Sciatic nerve (tissue), 2 donors: ENCODE measurements around the gene FAM20B. TPM values are rescaled to one million over a fixed set of nuclear protein-coding genes. Genes with fewer than 3 reads are reported as not detected.
A peak's percentile ranks its signal among the peaks of the same experiment; 100 is the strongest.

Source experiments
- ATAC-seq: fragments of 200-7000 bp; cut with Tn5 transposase; one replicate; pipeline ENCODE4 v1.9.1; 2020; ENCODE audit warnings: mild to moderate bottlenecking, moderate library complexity
- DNase-seq: peaks from one replicate; pipeline ENCODE4 v3.0.0-alpha.2; 2020; ENCODE audit warnings: low spot score
- intact Hi-C: fragments of 100-400 bp; cut with DNase I; formaldehyde crosslinking; loops from one replicate; pipeline ENCODE4 v1.14.2; 2022
- total RNA-seq: library from RNA; stranded (reverse); fragmentation: NEBNext Ultra II Directional; extraction: Animal tissue kit (Norgen Biotek cat#: 25700); gene quantifications from one replicate; pipeline ENCODE4 v1.2.1, GENCODE V29; 2021
- donor health status: DM: no; HTN: no; CAD: no.
- donor health status: DM: no; HTN: no; CAD: no.

FAM20B gene
- total RNA-seq, 1 donor from 2014 or later: 81.2 TPM

DNA sequence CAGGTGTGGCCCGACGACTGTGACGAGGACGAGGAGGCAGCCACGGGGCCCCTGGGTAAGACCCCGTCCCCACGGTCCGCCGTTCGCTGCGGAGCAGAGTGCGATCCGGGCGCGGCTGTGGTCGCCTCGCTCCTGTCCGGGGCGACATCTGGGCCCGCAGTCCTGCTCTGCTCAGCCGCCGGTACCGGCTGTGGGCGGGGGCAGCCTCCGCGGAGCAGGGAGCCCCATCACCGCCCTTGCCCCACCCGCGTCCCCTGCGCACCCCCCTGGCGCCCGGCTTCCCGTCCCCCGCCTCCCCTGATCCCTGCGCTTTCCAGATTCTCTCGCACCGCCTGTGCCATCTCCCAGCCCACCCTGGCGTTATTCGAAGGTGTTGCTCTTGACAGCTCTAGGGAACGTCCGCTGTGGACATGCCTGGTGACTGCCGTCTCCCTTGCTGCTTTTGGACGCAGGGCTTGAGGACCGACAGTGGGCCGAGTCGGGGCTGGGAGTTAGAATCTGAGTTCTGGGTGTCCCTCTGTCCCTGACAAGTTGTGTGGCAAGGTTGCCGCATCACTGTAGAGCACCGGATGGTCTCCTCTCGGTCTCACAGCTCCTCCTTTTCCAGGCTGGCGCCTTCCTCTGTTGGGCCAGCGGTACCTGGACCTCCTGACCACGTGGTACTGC, 56.8 kb downstream of the FAM20B start:
- DNase-seq: no peak
- ATAC-seq: peak; percentile 6
- intact Hi-C loops: no loop called here

DNA sequence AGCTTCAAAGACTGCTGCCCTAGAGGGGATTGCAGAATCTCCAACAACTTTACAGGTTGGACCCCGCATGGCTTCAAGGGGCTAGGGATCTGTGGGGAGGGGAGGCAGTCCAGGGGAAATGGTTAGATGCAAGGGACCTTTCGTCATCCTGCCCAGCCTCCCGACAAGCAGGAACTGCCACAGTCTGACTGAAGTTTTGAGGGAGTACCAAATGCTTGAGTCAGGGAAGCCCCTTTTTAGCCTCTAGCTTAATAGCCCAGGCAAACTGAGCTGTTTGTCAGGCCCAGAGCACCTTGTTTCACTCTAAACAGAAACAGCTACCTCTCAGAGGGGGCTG, 57.3 kb downstream of the FAM20B start:
- intact Hi-C loops: no loop called here
- no peak for ATAC-seq
- DNase-seq: no peak

DNA sequence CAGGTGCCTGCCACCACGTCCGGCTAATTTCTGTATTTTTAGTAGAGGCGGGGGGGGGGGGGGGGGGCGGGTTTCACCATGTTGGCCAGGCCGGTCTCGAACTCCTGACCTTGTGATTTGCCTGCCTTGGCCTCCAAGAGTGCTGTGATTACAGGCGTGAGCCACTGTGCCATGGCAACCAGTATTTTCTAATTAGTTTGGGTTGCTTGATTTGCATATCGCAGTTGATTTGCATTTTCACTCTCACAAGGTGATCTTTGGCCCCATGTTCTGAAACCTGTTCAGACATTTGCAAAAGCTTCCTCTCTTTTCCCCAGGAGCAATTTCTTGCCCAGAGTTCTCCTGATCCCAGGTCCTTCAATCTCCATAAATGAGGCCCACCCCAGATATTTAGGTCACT, 57.8 kb downstream of the FAM20B start:
- intact Hi-C loops: no loop called here
- ATAC-seq (no peak), DNase-seq (no peak)

DNA sequence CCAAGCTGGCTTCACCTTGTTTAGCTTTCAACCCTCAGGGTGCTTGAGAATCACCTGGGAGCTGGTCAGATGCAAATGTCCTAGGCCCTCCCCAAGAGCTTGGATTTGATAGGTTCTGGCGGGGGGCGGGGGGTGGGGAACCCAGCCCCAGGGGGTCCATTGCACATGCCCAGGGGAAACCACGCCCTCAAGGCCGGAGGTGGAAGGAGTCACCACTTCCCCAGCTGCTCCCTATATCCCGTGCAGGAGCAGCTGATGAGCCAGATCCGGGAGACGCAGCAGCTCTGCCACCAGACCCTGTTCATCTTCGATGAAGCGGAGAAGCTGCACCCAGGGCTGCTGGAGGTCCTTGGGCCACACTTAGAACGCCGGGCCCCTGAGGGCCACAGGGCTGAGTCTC, 62.0 kb downstream of the FAM20B start:
- ATAC-seq: no peak
- intact Hi-C loops: no loop called here

DNA sequence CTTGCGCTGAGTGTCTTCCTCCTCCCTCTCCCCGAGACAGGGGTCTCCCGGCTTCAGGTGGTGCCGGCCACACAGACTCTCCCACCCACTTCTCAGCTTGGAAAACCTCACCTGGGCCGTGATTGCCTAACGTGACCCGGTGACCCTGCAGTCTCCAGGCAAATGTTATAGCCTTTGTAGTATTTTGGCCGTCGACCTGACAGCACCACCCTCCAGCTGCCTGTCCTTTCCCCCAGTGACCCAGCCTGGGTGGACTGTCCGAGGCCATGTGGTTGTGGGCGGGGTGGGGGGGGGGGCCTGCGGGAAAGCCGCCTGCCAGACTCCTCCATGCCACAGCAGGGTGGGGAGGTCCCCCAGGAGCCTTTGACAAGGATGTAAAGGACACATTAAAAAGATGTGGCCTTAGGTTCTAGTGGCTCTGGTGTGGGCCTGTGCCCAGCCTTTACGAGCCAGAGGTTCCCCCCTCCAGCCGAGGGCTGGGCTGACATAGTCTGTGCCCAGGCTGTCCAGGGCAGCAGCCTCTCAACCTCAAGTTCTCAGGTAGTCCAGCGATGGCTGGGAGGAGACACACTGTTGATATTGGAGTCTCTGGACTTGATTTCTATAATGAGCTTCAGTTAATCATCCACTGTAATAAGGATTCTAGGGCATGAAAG, 64.3 kb downstream of the FAM20B start:
- no peak for DNase-seq
- intact Hi-C loops: no loop called here
- ATAC-seq: no peak

More for the DNA sequence above, 62.0 kb downstream of the FAM20B start:
- DNase-seq: no peak

DNA sequence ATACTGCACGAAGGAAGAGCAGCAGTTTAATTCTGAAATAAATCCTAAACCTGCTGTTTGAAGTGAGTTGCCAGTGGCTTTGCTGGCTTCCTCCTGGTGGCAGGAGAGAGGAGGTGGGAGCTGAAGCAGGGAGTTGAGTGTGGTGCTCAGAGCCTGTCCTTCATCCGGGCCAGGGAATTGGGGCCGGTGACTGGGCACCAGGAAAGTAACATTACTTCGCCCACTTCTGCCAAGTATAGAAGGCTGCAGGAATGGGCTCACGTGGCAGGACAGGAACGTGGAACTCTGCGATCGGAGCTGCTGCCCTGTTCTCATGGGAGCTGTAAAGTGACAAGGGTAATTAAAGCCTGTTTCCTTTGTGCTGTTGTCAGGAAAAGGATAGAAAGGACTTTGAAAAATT, 64.8 kb downstream of the FAM20B start:
- intact Hi-C loops: no loop called here
- ATAC-seq (no peak), DNase-seq (no peak)

DNA sequence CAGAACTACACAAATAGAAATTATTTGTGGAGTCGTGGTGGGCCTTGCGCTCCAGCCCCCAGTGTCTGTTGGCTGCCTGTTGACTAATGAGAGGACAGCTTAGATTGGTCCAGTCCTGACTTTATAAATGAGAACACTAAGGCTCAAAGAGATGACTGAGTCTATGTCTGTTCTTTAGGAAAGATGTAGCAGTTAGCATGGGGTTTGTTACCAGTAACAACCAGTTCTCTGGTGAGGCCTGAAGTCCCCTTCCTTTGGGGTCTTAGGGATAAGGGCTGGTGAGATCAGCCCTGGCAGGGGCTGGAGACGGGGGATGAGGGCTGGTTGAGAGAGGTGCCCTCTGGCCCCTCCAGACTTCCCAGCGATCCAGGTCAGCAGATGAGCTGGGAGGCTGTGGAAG, 65.2 kb downstream of the FAM20B start:
- ATAC-seq: no peak
- intact Hi-C loops: no loop called here
- DNase-seq: no peak

DNA sequence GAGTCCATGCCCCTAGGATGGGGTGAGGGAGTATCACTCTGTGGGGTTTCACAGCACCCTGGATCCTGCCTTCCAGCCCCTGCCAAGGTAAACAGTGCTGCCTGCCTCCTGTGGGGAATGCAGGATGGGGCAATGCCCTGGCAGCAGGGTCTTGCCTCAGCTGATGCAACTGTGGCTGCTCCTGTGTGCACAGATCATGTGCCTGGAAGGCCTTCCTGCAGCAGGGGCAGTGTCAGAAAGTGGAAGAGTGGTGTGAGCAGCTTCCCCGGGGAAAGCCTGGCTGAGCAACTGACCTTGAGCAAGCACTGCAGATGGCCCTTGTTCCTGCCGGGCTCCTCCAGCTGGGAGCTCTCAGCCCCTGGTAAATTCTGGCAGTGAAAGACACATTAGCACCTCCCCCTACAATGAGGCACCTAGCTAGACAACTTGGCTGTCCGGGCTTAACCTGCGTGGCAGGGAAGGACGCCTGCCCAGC, 66.0 kb downstream of the FAM20B start:
- intact Hi-C loops: no loop called here
- DNase-seq (no peak), ATAC-seq (peak; percentile 86)

DNA sequence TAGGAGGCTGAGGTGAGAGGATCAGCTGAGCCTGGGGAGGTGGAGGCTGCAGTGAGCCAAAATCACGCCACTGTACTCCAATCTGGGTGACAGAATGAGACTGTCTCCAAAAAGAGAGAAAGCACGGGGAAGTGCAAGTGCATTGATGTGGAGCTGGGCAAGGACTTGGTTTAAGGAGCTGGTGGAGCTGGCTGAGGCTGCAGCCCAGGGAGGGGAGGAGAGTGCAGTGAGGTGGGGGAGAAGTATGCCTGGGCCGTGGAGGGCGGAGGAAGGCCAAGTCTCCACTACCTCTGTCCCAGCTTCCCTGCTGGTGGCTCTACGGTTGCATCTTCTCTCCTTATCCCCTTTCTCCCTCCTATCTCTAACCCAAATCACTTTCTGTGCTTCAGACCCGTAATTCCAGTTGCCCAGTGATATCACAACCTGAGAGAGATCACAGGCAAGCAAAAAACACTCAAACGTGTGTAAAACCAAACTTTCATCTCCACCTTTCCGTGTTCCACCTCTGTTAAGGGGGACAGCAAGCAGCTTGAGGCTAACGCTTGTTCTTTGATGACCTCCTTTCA, 67.3 kb downstream of the FAM20B start:
- DNase-seq: no peak
- intact Hi-C loops: no loop called here
- ATAC-seq: no peak

DNA sequence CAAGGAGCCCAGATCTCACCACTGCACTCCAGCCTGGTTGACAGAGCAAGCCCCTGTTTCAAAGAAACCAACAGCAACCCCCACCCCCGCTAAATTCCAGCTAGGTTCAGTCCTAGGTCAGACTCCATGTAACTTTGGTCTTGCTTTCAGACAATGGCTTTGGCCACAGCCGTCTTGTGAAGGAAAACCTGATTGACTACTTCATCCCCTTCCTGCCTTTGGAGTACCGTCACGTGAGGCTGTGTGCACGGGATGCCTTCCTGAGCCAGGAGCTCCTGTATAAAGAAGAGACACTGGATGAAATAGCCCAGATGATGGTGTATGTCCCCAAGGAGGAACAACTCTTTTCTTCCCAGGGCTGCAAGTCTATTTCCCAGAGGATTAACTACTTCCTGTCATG, 69.1 kb downstream of the FAM20B start:
- ATAC-seq (no peak), DNase-seq (no peak)
- intact Hi-C loops: no loop called here

DNA sequence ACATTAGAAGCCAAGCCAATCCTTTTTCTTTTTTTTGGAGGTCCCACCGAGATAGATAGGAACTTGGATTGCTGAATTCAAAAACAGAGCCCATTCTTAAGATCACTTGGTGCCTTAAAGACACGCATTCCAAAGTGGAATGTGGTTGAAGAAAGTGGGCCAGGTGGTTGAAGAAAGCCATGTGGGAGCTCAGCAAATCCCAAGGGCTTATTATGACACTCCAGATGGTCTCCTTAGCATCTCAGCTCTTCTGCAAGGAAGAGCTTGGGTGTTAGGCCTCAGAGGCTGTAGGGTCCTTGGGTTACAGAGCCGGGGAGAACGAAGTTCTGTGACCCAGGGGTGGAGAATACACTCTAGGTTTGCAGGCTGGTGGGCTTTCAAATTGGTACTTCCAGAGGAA, 69.7 kb downstream of the FAM20B start:
- no peak for DNase-seq
- intact Hi-C loops: no loop called here
- no peak for ATAC-seq

DNA sequence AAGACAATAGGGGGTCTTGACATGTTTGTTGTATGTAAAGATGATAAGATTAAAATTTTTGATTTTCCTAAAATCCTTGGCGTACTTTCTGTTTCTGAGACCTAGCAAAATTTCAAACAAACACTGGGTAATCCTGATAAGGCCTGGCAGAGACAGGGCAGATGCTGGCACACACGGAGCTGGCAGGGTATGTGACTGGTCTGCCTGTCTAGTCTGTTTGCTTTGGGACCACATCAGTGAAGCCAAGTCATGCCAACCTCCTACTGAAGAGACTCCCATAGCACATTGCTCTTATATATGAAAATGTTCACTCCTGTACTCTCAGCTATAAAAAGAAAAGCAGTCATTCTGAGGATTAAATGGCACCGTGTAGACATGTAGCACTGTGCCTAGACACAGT, 70.2 kb downstream of the FAM20B start:
- intact Hi-C loops: no loop called here
- no peak for ATAC-seq
- DNase-seq: no peak

DNA sequence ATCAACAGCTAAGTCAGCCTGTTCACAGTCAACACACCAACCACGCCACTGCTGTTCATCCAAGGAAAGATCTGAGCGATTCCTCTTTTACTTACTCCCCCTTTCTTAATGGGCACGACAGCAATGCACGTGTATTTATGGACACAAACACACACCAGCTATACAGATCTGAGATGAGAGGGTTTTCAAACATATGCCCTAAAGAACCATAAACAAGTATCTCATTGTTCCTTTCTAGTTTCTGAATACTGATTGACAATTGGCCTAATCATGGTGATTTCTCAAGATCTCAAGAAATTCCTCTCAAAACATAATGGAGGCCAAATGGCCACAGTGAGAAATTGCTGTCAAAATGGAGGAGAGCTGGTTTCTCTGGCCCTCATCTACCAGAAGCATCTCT, 74.2 kb downstream of the FAM20B start:
- ATAC-seq (no peak), DNase-seq (no peak)
- intact Hi-C loops: no loop called here

DNA sequence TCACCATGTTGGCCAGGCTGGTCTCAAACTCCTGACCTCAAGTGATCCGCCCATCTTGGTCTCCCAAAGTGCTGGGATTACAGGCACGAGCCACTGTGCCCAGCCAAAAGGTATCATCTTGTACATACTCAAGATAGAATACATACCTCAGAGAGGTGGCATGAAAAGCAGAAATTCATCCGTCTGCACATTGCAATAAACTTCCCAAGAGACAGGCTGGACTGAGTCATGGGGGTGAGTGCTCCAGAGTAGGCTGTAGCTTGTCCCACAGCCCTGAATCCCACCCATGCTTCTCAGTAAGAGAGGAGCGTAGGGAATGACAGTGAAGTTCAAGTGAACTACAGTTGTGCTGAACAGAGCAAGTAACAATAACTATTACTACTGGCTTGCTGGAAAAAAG, 75.9 kb downstream of the FAM20B start:
- intact Hi-C loops: no loop called here
- no peak for DNase-seq
- no peak for ATAC-seq

DNA sequence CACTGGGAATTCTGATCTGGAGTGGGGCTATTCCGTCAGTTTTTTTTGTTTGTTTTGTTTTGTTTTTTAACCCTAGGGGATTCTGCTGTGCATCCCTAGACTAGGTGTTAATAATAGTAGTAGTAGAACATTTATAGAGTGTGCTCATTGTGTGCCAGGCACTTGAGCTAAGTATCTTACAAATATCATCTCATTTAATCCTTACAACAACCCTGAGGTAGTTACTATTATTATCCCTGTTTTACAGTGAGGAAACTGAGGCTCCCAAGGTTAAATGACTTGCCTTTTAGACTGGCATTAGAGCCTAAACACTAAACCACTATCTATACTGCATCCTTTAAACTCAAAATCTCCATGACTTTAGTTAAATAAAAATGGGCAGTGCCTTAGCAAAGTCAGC, 78.3 kb downstream of the FAM20B start:
- DNase-seq (no peak), ATAC-seq (no peak)
- intact Hi-C loops: no loop called here

DNA sequence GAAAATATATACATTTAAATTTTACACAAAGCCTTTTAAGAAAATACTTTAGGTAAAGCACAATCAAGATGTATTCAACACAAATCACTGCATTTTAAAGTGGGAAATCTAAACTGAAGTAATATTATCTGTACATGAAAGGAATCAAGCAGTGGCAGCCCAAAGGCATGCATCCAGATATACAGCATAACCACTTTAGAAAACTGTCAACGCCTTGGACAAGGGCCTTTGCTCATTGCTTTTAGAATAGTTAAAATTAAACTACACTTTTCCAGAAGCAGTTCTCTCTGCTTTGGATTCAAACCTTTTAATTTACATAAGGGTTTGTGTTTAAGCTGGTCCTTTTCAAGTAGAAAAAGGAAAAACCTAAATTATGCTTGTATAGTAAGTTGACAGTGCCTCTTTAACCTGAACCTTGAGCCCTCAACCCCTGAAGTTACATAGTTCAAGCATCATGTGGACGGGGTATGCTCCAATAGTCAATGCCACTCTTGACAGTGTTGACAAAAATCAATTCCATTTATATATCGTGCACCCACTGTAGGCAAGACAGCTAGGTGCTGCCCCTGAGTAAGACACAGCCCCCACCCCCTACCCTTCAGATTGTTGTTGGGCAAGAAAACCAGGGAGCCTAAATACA, 79.0 kb downstream of the FAM20B start:
- DNase-seq (no peak), ATAC-seq (no peak)
- intact Hi-C loops: no loop called here

DNA sequence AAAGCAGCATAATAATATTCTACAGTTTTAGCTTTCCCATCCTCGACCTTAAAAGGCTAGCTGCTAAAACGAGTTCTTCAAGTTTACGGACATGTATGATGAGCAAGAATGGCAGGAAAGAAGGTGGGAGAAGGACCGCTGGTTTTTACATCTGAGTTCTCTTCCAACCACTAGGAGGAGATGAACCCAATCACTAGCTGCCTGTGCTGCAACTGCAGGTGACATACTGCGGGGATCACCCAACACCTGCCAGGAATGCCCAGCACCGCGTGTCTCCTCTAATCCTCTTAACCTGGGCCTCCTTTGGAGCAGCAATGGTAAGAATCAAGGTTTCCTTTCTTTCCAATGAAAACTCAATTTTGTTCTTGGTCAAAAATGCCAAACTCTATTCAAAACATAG, 79.7 kb downstream of the FAM20B start:
- DNase-seq: no peak
- intact Hi-C loops: no loop called here
- ATAC-seq: no peak

DNA sequence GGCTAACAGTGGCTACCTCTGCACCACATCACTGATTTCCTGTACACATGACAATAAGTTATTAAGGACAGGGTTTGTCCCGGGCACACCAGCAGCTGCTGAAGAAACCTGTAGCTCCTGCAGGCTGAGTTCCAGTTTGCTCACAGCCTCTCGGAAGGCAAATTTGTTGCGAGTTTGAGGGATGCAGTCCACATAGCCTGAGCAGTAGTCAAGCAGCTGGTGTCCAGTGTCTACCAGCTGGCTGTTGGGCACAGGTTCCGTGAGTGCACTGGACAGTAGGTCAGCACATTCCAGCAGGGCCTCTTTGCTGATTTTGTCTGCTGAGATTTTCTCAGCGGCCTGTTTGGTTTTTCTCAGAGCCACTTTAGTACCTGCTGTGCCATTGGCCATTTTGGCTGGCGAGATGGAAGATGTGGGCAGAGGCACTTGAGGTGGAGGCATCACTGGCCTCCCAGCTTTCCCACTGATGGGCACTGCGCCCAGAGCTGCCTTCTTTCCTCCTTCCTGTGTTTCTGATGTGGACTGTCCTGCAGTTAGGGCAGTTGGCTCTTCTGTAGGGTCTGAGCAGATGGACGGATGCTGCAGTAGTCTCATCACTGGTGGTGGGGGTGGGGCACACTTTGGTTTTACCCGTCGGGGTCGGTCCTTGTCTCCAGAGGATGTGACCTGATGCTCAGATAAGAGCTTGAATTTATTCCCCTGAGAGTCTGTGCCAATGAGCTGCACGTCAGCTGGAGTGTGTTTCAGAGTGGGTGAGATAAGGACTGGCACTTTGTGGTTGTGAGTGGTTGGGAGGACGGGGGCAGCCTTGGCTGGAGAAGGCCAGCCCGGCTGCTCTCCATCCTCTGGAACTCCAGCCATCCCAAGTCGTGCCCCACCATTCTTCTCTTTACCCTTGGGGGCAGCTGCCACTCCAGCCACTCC, 82.3 kb downstream of the FAM20B start:
- peak; percentile 13 for ATAC-seq
- intact Hi-C loops: no loop called here
- DNase-seq: no peak

DNA sequence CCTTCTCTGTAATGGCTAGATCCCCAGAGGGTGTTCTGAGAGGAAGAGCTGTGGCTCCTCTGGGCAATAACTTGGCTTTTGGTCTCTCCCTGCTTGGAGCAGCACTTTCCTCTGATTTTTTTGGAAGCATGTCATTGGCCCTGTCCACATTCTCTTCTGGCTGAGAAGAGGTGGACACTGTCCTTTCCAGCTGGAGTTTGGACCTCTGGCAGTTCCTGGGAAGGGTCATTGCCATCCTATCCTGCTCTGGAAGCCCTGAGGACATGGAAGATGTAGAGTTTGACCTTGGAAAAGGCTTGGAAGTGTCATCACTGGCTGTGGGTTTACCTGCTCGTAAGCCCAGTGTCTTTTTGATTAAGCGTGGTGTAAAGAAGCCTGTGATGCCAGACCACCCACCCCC, 83.0 kb downstream of the FAM20B start:
- DNase-seq (no peak), ATAC-seq (no peak)
- intact Hi-C loops: no loop called here
